Activated CD8-positive, alpha-beta memory T cell treated with anti-CD3 and anti-CD28 coated beads, Interleukin-2, amount 50 U/mL, for 48 hours (primary cell): Measurements from ENCODE around the gene MVB12B.
"Not testable (repeated sequence)": the region's sequence is repeated elsewhere in the genome, so short reads cannot be mapped to it uniquely, and the experiment has no call there.

ENCODE experiments used
- DNase-seq: peaks from one replicate; pipeline ENCODE4 v3.0.0-alpha.2; 2020

Gene MVB12B, protein sequence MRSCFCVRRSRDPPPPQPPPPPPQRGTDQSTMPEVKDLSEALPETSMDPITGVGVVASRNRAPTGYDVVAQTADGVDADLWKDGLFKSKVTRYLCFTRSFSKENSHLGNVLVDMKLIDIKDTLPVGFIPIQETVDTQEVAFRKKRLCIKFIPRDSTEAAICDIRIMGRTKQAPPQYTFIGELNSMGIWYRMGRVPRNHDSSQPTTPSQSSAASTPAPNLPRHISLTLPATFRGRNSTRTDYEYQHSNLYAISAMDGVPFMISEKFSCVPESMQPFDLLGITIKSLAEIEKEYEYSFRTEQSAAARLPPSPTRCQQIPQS

DNA sequence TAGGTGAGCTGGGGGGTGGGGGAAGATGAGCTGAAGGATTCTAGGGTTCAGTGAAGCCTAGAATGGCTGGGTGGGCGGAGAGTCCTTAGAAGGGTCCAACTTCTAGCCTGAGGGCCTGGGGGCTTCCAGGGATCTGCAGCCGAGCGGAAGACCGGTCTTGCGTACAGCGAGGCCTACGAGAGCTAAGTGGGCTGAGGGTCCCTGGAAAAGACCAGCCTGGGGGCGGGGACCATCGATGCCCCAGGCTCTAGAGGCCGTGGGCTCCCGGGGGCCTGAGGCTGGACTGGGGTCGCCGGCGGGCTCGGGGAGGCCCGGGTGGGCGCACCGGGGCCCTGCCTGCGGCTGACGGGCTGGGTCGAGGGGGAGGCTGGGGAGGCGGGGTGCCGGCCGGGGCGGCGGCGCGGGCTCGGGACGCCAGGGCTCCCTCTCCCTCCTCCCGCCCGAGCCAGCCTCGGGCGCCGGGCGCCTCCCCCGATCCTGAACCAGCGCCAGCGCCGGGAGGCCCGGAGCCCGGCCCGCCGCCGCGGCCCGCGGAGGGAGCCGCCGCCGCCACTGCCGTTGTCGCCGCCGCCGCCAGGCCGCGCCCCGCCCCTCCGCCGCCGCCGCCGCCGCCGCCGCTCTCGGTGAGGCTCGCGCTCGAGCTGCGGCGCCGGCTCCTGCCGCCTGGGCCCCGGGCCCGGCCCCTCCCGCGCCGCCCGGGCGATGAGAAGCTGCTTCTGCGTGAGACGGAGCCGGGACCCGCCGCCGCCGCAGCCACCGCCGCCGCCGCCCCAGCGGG is at the start of gene MVB12B:
MVB12B (plus strand) TSS at position 602 of the 778 bp plus-strand sequence; CDS start at position 703, 101 bp downstream.
- peak; percentile 70 for DNase-seq

- no peak for DNase-seq
These were observed 42.7 kb upstream of the MVB12B start for GRCh38 chr9:126283799-126284465.

DNA sequence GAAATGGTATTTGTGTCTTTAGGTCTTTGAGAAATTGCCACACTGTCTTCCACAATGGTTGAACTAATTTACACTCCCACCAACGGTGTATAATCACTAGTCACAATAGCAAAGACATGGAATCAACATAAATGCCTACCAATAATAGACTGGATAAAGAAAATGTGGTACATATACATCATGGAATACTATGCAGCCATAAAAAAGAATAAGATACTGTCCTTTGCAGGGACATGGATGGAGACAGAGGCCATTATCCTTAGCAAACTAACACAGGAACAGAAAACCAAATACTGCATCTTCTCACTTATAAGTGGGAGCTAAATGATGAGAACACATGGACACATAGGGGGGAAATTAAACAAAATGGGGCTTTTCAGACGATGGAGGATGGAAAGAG is 41.0 kb upstream of the MVB12B start:
- not testable (repeated sequence) for DNase-seq

GRCh38 chr9:126287166-126287866 is 39.3 kb upstream of the MVB12B start:
- DNase-seq: no peak

- no peak for DNase-seq
These were observed 35.8 kb upstream of the MVB12B start for GRCh38 chr9:126290871-126291270.

DNA sequence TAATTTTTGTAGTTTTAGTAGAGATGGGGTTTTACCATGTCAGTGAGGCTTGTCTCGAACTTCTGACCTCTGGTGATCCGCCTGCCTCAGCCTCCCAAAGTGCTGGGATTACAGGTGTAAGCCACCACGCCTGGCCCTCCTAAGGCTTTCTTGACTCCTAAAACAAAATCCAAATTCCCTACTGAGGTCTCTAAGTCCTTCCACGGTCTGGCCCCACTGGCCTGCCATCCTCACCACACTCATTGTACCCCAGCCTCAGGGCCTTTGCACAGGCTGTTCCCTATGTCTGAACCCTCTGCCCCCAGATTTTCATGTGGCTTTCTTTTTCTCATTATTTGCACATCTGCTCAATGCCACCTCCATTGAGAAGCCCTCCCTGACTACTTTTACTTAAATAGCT is 34.7 kb upstream of the MVB12B start:
- no peak for DNase-seq

- DNase-seq: no peak
These were observed 33.7 kb upstream of the MVB12B start for GRCh38 chr9:126292736-126293521.

GRCh38 chr9:126293522-126293889 is 33.1 kb upstream of the MVB12B start:
- DNase-seq: peak; percentile 60

DNA sequence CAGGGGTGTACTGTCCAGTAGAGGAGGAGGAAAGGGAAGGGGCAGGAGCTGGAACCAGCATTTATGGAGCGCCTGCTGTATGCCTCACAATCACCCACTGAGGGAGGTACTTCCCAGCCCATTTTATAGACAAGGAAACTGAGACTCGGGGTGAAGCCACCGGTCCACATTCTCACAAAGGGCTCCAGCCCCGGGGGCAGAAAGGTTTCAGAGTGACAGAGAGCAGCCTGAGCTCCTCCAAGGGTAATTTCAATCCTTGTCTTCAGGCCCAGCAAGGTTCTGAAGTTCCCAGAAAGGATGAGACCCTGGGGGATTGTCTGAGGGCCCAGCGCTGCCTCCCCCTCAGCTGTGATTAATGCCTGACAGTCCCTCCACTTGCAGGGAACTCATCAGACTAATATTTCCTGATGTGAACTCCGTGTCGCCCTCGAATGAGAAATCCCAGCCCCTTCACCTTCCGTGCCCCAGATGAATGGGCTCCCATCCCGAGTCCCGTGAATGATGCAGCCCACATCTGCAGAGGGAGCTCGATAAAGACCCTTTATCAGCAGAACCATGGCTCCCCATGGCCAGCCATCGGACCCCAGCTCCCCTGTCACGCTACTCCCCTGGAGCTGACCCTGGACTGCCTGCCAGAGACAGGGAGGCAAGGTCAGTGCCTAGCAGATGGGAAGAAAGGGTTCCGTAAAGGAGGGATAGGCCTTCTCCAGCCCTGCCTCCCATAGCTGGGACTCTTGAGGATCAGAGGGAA is 32.1 kb upstream of the MVB12B start:
- no peak for DNase-seq

GRCh38 chr9:126295082-126295477 is 31.5 kb upstream of the MVB12B start:
- no peak for DNase-seq

DNA sequence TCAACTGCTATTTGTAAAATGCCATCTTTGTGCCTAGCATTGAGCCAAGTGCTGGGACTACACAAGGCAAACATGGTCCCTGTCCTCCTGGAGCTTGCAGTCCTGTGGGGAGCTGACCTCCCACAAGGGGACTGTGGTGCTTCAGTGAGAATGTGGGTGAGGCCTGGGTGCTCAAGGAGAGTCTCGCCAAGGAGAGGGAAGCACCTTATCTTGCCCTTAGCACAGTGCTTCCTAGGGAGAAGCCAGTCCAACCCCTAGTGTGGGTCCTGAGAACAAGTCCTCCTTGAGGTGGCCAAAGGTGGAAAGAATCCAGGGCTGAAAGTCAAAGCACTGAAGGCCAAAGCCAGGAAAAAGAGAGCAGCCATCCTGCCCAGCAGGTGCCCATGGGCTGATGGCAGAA is 31.1 kb upstream of the MVB12B start:
- no peak for DNase-seq

DNA sequence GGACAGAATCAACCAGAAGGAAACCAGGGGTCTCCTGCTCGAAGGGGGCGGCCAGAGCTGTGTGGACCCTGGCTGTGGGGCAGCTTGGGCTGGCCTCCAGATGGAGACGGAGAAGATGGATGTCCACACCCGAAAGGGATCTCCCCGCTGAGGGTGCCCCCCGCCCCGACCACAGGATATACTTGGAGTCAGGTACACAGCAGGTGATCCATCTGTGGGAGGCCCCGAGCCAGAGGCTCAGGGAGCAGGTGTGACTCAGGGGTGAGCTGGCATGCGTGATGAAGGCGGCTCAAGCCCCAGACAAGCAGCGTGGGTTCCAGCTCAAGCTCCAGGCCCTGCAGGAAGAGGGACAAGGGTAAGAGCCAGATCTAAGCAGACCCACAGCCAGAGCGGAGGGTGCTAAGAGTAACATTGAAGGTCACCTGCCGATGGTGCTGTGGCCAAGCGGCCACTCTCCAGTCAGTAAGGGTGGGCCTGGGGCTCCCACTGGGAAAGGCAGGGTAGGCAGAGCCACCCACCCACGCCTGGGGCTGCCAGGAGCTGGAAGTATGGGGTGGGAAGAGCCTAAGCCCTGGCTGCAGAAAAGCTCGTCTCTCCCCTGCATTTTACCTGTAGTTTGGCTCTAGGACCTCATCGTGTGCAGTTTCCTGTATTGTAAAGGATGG is 30.6 kb upstream of the MVB12B start:
- no peak for DNase-seq

- no peak for DNase-seq
These were observed 29.9 kb upstream of the MVB12B start for GRCh38 chr9:126296687-126297086.

DNA sequence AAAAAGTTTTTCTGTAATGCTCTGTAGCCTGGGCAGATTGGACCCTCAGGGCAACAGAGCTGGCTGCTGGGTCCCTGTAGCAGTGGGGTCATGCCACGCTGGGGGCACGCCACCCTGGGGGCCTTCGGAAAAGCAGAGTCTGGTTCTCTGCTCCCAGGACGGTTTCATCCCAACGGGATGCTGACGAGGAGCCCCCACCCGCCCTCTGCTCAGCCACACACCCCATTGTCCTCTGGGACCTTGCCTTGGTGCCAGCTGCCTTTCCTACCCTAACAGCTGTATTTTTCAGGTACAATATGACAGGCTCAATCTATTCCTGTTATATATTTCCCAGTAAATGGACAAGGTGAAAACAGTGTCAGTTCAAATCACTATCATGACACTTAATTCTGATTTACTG is 29.0 kb upstream of the MVB12B start:
- DNase-seq: no peak

DNA sequence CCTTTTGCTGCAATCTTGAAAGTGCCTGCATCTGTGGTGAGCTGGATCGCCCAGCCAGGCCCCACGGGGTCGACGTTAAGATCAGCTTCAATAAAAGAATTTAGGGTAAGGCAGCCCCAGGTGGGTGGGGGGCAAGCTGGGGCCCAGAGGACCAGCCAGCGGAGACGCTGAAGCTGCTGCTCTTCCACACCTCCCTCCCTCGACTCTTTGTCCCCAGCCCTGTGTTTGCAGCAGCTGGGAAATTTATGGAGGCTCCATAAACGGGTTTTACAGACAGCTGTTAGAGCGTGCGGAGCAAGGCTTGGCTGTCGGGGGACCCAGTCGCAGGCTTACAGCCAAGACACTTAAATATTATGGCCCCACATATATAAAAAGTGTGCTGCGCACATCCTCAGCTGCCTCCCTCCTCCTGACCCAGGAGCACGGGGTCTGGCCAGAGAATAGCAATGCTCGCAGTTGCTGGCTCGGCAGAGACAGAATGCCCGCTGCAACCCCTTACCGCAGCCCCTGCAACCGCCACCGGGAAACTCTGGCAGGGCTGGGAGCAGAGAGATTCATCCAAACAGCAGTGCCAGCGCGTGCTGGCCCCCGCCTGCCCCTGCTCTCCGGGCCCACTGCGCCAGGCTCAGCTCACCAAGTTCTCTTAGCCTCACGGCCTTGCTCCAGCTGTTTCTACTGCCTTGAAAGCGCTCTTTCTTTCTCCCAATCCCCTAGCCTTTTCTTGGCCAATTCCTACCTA is 28.4 kb upstream of the MVB12B start:
- DNase-seq: no peak

- no peak for DNase-seq
These were observed 26.8 kb upstream of the MVB12B start for GRCh38 chr9:126299706-126300276.

DNA sequence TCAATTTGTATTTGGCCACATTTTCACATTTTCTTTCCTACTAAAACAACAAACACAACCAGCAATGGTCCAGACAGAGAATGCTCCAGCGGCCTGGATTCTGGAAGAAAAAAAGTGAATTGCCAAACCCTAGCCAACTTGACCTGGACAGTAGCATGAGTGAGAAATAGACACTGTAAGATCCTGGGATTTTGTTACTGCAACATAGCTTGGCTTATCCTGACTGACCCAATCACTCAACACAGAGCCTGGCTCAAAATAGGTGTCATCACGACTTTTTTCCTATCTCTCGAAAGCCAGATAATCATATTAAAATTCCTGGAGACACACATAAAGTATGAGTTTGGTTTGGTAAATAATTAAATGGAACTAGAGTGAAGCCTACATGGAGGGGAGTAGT is 25.4 kb upstream of the MVB12B start:
- no peak for DNase-seq

- no peak for DNase-seq
These were observed 24.5 kb upstream of the MVB12B start for GRCh38 chr9:126301985-126302603.

DNA sequence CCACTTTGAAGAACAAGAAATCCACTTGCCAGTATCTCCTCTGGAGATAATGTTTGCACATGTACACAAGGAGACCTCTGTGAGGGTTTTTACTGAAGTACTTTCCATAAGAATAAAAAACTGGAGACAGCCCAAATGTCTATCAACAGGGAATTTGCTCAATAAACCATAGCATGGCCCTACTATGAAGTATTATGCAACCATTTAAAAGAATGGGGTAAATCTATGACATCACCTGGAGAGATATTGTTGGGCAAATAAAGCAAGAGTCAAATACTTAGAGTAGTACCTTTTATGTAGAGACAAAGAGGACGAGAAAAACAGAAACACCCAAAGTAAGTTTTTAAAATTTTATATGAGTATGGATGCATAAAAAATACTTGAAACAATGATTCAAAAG is 23.9 kb upstream of the MVB12B start:
- no peak for DNase-seq

DNA sequence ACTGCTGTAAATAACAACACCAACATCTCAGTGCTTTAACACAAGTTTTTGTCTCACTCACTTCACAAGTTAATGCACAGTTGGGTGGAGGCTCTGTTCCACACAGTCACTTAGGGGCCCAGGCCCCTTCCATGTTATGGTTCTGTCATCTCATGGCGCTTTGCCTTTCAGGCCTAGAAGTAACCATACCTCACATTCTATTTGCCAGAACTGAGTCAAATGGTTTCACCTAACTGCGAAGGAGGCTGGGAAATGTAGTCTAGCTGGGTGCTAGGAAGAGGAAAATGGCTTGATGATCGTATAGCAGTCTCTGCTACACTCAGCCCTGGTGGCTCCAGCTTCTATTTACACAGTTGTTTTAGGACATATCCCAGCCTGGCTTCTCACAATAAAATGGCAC is 23.1 kb upstream of the MVB12B start:
- DNase-seq: no peak
